GM20000 (cell line): ENCODE measurements around the gene AKT3.
"Not testable (repeated sequence)": the region's sequence is repeated elsewhere in the genome, so short reads cannot be mapped to it uniquely, and the experiment has no call there.

Source experiments
- DNase-seq: peaks from one replicate; pipeline ENCODE4 v3.0.0; 2012; ENCODE audit warnings: low spot score
- CTCF ChIP-seq: IDR thresholded peaks from 2 replicates; pipeline ENCODE4 v1.5.1; 2012; ENCODE audit warnings: mild to moderate bottlenecking, control low read depth; ENCODE audit errors: extremely low read depth, missing control alignments

The AKT3 gene

GRCh38 chr1:243786531-243786930 is 63.5 kb downstream of the AKT3 start:
- no peak for TF ChIP-seq CTCF
- DNase-seq = no peak

- DNase-seq = no peak
- TF ChIP-seq CTCF = no peak
Observed at GRCh38 chr1:243784506-243784905, 65.5 kb downstream of the AKT3 start.

- no peak for TF ChIP-seq CTCF
- DNase-seq = no peak
Observed at GRCh38 chr1:243783714-243784113, 66.3 kb downstream of the AKT3 start.

GRCh38 chr1:243772361-243773050 is 77.5 kb downstream of the AKT3 start:
- not testable (repeated sequence) for DNase-seq

GRCh38 chr1:243770860-243771259 is 79.2 kb downstream of the AKT3 start:
- no peak for TF ChIP-seq CTCF
- no peak for DNase-seq

GRCh38 chr1:243765676-243766075 is 84.4 kb downstream of the AKT3 start:
- no peak for TF ChIP-seq CTCF
- DNase-seq = no peak

- no peak for TF ChIP-seq CTCF
- no peak for DNase-seq
Observed at GRCh38 chr1:243763806-243764205, 86.2 kb downstream of the AKT3 start.

GRCh38 chr1:243758647-243759046 is 91.4 kb downstream of the AKT3 start:
- no peak for DNase-seq
- TF ChIP-seq CTCF = no peak
